ENCODE results near the gene PTH2.

DNA sequence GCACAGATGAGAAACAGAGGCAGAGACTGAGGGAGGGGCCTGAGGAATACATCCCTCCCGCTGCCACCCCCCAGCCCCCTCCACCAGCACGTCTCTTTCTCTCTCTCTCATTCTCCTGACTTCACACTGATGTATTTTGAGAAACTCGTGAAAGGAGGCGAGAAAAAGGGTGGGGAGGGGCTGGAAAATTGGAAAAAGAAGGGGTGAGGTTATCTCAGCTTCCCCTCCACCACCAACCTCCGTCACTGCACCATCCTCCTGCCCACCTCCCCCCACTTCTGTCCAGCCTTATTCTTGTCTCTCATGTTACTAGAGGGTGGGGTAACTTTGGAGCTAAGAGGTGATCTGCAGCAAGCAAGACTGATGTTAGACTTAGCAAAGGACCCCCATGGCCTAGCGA is 16.6 kb upstream of the PTH2 start:
- no peak for TF ChIP-seq POLR2A (IDR thresholded peaks at IDR 0.05)
- TF ChIP-seq, protein P1, sequence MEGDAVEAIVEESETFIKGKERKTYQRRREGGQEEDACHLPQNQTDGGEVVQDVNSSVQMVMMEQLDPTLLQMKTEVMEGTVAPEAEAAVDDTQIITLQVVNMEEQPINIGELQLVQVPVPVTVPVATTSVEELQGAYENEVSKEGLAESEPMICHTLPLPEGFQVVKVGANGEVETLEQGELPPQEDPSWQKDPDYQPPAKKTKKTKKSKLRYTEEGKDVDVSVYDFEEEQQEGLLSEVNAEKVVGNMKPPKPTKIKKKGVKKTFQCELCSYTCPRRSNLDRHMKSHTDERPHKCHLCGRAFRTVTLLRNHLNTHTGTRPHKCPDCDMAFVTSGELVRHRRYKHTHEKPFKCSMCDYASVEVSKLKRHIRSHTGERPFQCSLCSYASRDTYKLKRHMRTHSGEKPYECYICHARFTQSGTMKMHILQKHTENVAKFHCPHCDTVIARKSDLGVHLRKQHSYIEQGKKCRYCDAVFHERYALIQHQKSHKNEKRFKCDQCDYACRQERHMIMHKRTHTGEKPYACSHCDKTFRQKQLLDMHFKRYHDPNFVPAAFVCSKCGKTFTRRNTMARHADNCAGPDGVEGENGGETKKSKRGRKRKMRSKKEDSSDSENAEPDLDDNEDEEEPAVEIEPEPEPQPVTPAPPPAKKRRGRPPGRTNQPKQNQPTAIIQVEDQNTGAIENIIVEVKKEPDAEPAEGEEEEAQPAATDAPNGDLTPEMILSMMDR (IDR thresholded peaks at IDR 0.05) = no peak

Data from uterus (tissue), 2 donors.